CD4-positive, alpha-beta T cell treated with Interleukin-17A for 4 hours (primary cell): ENCODE measurements around the gene GPAT2.
"Not testable (repeated sequence)": the region's sequence is repeated elsewhere in the genome, so short reads cannot be mapped to it uniquely, and the experiment has no call there.

Experiments
- DNase-seq: peaks from one replicate; pipeline ENCODE4 v3.0.0-alpha.2; 2020; ENCODE audit warnings: mixed read lengths

Gene GPAT2

DNA sequence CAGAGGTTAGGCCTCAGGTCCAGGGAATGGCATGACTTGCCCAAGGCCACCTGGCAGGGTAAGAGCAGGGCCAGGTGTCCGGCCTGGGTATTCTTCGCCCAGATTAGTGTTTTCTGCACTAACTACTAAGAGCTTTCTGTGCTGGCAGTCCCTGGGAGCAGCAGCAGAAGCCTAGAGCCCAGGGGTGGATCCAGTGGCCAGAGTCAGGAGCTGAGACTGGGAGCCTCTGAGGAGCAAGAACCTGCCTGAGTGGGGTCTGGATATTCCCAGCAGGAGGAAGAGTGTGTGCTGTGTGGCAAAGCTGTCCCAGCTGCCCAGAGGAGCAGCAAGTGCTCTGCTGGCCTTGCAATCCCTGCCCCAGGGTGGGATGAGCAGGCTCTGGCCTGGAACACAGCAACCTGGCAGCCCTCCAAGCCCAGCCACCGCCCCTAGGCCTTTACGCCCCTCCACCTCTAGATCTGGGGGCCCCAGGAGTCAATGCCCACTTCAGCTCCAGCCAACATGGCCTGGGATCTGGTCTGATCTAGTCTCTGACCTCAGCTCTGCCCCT lies 30.7 kb upstream of the GPAT2 start:
- no peak for DNase-seq

DNA sequence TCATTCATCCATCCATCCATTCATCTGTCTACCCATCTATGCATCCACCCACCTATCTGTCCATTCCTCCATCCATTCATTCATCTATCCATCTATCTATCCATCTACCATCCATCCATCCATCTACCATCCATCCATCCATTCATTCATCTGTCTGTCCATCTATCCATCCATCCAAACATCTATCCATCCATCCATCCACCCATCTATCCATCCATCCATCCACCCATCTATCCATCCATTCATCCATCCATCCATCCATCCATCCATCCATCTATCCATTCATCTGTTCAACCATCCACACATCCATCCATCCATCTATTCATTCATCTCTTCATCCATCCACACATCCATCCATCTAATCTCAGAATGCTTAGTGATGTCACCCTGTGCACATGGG lies 30.0 kb upstream of the GPAT2 start:
- DNase-seq, result not testable (repeated sequence)

DNA sequence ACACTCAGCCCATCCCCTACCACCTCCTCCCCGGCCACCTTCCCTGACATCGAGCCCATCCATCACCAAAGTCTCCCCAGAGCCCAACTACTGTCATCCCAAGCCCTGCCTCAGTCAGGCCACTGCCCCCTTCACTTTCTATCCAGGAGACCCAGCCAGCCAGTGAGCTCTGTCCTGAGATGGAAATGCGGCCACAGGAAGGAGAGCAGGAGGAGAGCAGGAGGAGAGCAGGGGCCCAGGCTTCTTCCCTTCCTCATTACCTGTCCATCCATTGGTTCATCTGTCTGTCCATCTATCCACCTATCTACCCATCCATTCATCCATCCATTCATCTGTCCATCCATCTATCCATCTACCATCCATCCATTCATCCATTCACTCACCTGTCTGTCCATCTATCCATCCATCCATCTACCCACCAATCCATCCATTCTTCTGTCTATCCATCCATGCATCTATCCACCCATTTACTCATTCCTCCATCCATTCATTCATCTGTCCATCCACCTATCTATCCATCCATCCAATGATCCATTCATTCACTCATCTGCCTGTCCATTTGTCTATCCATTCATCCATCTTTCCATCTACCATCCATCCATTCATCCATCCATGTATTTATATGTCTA lies 29.4 kb upstream of the GPAT2 start:
- DNase-seq, result not testable (repeated sequence)

DNA sequence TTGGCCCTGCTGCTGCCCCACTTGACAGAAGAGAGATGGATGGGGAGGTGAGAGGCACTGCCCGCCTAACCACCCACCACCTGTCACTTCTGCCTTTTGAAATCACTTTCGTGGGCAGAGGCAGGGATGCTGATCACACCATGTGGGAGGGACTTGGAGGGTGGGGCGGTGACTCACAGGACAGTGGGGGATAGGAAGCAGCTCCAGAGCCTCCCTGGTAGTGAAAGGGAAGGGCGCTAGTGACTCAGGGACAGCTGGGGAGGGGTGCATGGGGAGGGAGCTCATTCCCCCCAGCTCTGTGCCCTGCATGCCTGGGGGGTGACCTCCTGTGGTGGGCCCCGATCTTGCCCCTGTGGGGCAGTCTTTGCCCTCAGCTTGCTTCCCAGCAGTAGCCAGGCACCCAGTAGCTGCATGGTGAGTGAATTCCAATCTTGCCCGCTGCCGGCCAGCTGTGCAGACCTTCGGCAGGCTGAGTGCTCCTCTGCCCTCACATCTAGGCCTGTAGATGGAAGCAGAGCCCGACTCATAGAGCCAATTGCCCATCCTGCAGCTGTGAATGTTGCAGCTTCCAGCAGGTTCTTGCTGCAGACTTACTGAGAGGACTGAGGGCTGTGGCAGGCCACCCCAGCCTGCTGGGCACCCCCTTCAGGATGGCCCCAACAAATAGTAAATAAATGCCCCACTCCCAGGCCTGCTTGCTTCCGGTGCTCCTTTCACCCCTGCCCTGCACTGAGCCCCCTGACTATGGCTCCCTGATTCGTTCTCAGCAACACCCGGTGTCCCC lies 28.6 kb upstream of the GPAT2 start:
- DNase-seq, result peak; percentile 21

DNA sequence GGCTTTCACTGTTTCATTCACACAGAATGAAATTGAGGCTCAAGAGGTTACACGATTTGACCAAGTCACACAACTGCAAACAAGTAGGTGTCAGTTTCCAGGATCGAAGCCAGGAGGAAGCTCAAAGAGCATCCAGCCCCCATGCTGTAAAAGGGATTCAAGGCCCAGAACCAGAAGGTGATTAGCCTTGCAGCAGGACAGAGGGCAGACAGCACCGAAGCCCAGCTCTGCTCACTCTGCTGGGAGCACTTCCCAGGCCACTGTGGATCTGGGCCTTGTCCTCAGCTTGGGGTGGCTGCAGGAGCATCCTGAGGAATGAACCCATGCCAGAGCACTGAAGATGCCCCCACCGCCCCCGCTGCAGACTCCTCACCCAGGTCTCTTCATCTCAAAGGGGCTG lies 27.8 kb upstream of the GPAT2 start:
- not testable (repeated sequence) for DNase-seq

DNA sequence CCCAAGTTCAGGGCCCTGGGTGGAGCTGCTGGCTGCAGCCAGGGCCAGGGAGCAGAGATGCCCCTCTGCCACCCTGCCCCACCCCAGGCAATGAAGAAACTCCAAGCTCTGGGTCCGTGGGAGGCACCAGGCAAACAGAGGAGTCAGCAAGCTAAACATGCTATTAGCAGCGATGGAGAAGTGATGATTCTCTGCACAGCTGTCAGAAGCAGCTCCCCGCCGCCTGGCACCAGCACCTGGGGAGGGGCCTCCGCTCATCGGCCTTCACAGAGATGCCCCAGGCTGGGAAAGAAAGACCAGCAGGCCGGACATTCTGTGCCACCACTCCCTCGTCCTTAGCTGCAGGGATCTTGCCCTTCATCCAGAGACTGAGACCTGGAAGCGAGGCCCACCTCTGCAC lies 27.2 kb upstream of the GPAT2 start:
- DNase-seq, result not testable (repeated sequence)

DNA sequence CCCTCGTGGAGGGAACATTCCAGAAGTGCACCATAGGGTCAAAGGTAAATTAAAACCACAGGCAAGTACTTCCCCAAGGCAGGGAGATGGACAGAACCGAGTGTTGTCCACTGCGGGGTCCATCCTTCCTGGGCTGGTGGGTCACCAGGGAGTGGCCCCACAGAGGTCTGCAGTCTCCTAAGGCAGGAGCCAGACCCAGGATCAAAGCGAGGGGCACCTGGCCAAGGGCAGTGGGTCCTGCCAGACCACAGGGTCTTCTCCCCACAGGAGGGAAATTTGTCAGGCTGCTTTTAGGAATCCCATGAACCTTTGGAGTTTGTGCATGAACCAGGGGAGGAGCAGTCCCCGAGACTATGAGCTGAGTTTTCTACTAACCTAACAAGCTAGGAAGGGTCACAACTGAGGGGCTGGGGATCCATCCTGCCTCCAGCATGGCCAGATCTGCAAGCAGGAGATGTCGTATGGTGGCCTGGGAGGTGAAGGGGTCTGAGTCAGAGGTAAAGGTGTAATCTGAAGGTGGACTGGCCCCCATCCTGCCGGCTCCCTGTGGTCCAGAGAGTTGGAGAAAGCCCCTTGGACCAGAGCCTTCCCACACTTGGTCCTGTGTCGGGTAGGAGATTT lies 26.6 kb upstream of the GPAT2 start:
- not testable (repeated sequence) for DNase-seq

DNA sequence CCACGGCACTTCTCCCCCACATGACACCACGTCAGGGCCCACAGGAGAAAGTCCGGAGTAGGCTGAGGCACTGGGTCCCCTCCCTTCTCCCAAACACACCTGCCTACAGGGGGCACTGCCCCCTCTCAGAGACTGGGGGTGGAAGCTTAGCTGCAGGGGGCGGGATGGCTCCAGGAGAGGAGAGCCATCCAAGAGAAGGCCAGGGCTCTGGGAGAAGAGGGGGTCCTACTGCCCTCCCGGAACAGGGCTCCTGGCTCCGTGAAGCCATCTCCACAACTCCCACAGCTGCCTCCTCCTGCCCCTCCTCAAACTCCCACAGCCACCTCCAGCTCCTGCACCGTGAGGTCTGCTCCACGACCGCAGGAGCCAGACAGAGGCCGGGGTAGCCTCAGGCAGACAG lies 25.6 kb upstream of the GPAT2 start:
- DNase-seq, result not testable (repeated sequence)

DNA sequence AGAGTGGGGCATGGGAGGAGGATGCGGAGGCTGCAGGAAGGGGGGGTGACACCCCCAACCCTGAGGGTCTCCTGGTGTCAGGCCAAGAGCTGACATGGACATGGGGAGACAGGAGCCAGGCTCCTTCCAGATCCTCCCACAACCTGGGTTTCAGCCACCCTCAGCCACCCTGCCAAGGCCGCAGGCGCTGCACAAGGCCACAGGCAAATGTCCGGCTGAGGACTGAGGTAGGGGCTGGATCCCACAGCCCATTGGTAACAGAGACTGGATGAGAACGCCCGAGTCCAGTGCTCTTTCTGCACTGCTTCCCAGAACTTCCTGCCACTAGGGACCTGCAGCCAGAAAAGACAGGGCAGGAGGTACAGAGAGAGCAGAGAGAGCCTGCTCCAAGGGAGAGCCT lies 24.7 kb upstream of the GPAT2 start:
- not testable (repeated sequence) for DNase-seq

DNA sequence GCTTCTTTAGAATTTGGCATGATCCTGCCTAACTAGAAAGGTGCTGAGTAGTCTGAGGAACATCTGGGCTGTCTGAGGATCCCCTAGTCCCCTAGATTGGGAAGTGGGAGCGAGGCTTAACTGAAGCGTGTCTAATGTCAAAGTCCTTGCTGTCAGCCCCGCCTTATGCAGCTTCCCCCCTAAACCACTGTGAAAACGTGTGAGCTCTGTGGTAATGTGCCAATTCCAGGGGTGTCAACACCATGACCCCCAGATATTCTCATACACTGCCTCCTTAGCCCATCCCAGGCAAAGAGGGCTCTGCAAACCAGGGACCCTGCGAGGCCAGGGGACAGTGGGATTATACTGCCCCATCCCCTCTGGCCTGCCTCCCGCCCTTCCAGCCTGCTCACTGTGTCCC lies 21.1 kb upstream of the GPAT2 start:
- DNase-seq, result not testable (repeated sequence)

DNA sequence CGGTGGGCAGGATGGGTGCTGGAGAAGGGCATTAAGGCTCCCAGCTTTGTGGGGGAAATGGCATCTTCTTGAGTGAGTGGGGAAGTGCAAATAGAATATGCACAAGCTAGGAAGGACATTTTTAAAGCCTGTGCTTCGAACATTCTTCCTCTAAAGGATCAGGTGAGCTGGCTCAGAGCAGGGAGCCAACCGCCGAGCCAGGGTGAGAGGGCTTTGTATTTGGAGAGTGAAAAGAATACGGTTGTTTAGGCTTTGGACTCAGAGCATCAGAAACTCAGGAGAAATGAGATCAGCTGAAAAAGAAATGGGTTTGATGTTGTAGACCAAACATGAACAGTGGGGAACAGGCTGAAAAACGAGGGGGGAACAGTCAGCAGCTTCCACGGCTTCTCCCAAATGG lies 19.8 kb upstream of the GPAT2 start:
- DNase-seq, result not testable (repeated sequence)

DNA sequence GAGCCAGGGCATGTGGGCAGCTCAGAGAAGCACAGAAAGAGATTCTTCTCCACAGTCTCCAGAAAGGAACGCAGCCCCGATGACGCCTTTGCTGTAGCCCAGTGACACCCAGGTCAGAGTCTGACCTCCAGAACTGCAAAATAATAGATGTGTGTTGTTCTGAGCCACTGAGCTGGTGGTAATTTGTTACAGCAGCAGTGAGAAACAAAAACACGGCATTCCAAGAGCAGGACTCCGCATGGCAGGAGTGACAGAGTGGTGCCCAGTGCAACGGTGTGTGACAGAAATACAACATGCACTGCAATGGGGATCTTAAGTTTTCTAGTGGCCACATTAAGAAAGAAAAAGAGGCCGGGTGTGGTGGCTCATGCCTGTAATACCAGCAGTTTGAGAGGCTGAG lies 18.7 kb upstream of the GPAT2 start:
- DNase-seq, result not testable (repeated sequence)

DNA sequence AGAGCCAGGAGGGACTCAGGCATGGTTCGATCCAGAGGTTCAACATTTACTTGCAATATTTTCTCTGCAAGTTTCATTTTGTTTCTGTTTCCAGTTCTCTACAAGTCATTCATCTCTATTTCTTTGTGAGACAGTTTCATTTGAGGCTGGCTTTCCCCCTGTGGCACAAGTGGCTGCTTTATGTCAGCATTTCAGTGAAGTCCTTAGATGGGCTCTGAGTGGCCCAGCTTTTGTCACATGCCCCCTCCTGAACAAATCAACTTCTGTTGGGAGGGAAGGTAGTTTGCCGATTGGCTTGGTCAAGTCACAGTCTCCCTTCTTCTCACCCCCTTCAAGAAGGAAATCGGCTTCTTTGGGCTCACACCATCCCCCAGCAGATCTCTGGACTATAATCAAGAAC lies 17.9 kb upstream of the GPAT2 start:
- not testable (repeated sequence) for DNase-seq

DNA sequence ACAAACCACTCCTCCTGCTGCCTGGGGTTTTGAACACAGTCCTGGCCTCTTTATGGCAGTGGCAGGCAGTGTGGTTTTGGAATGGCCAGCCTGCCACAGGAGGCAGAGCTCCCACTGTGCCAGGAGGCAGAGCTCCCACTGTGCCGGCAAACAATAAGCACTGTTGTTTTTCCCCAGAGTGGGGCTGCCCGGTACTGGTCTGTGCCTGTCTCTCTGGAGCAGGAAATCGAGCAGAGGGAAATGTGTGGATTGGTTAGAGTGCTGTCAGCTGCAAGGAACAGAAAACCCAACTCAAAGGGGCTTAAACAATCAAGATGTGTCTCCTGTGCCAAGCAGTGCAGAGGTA lies 15.2 kb upstream of the GPAT2 start:
- DNase-seq, result not testable (repeated sequence)

DNA sequence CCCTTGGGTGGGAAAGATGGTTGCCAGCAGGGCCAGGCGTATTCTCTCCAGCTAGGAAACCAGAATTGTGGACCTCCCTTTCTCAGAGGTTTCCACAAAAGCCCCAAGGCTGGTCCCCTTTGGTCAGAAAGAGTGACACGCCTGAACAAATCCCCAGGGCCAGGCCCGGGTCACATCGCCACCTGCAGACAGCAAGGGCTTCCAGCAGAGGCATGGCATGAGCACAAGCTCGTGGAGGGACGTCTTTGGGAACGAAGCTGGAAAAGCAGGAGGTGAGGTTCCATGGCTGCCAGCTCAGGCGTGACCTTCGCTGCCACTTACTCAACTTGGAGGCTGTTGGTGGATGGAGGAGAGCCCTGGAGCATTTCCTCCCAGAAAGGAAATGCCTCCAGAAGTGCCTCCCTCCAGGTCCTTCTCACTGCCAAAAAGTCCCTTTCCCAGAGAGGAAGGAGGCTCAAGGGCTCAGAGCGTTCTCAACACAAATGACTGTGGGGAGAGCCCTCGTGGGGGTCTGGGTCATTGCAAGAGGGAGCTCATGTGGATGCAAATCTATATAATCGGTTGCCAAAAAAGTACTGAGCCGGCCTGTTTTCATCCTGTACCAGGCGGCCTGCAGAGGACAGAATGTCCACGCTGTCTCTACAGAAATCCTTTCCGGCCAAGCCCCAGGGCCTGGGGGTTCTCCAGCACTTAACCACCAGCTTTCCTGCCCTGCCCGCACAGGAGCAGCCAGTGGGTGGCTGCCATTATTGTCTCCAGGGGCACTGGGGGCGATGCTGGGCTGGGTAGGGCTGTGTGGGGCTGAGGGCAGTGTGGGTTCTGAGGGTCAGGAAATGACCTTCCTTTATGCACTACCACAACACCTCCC lies 14.6 kb upstream of the GPAT2 start:
- not testable (repeated sequence) for DNase-seq

DNA sequence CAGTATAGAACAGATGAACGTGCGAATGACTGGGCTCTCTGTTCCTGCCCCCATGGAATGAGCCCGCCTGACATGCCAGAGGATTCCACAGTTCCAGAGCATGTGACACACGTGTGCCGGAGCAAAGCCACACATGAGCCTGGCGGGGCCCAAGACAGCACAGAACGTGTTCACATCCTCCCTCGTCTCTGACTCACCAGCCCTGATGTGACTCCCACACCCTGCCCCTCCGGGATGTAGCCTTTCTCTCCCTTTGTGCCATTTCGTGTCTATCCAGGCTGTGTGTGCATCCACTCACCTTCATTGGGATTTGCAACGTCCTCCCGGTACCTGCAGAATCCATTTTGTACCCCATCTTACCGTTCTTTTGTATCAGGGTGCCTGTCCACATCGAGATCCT lies 838 bp upstream of the GPAT2 start:
- DNase-seq, result not testable (repeated sequence)

DNA sequence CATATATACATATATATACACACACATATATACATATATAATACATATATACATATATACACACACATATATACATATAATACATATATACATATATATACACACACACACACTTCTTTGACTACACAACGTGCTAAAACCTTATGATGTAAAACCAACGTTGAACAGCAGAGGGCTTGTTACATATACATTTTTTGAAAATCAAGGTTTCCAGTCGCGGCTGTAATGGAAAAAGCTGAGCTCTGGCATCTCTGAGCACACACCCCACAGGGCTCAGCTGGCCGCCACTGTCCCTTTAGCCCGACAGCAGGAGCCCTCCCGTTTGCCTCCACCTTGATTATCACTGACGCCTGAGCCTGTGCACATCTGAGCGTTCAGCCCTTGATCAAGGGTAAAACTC lies 719 bp downstream of the GPAT2 start:
- not testable (repeated sequence) for DNase-seq

DNA sequence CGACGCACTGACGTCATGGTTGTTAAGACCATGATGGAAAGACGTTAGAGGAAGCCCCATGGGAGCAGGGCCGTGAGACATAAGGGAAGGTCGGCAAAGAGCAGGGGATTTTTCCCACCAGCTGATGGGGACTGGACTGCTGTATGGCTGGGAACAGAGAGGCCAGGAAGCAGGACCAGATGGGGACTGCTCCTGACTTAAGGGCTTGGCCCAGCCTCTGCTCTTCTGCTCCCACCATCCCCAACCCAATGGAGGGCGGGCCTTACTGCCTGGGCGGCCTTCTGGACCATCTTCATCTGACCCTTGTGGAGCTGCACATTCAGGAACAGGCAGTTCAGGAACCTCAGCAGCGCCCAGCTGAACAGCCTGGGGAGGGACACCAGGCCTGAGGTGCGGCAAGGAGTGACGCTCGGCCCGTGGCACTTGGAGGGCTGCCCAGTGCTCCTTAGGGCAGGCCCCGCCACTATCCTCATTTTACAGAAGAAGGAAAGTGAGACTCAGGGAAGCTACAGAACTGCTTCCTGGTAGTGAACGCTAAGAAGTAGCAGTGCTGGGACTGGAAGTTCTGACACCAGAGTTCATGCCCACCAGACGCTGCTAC lies 6.9 kb downstream of the GPAT2 start:
- not testable (repeated sequence) for DNase-seq

DNA sequence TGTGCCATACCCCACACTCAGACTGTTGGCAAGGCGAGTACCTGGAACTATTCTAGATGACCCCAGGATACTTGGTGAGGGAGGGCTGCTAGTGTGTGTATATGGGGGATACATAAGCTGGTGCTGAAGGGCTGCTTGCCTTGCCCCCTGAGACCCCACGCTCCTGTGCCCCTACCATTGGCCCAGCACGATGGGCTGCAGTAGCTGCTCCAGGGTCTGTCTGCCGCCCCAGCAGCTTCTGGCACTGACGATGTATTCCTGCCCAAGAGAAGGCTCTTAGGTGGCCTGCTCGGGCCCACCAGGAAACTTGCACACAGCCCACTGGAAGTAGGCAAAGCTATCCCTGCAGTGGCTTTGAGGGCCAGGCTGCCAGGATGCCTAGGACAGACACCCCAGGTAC lies 9.0 kb downstream of the GPAT2 start:
- not testable (repeated sequence) for DNase-seq

DNA sequence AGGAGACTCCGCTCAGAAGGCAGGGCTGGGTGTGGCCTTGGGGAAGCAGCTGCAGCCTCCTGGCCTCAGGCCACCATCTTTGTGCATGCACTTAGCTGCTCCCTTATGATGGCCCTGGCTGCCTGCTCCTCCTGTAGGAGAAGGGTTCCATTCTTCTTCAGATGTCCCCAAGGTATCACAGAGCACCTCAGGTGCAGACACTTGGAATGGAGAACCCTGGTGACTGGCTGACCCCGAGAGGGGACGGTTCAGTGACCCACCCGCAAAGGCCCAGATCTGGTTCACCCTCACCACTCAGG lies 9.6 kb downstream of the GPAT2 start:
- DNase-seq, result no peak

DNA sequence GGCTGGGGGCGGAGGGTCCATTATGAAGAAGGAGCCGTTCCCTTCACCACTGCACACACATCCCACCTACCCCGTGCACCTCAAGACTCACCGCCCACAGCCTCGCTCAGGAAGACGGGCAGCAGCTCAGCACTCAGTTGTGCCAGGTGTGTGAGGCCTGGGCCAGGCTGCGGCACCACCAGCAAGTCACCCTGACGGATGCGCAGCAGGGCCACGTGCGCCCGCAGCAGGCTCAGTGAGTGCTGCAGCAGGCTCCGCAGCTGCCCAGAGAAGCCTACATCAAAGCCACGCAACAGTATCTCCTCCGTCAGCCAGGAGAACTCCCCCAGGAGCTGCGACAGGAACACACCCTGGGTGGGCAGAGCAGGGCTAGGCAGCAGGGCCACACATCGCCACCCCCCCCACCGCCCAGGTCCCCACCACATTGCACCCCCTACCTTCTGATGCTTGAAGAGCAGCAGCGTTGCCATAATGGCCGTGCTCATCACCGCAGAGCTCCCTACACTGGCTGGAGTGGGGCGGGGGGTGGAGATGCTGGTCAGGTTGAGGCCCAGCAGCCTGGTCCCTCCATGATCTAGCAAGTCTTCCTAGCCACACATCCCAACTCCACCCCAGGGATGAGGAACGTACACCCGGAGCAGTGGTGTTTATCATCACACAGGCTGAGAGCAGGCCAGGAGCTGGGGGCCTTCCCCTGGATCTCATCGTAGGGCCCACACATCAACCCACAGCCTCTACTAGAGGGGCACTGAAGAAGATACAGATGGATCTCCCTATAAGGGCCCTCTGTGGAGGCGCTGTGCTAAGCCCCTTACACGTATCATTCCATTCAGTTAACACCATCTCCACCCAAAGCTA lies 10.2 kb downstream of the GPAT2 start:
- no peak for DNase-seq

DNA sequence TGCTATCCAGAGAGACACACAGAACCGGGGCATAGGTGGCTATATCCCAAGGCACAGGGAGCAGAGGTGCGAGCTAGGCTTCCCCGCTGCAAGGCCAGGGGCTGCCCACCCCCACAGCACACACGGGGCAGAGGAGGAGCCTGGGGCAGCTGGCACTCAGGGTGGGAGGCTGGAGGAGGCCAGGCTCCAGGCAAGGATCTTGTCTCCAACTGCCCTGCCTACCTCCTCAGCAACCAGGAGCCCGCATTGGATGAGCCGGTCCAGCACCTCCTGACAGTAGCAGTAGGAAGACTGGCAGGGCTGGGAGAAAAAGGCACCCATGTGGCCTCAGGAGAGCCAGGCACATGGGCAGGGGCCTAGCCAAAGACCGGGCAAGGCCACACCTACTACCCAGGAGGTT lies 11.0 kb downstream of the GPAT2 start:
- DNase-seq, result not testable (repeated sequence)
